CD4-positive, alpha-beta T cell treated with Interleukin-15 for 4 hours (primary cell): ENCODE measurements around the gene MOB1B.
"Not testable (repeated sequence)": the region's sequence is repeated elsewhere in the genome, so short reads cannot be mapped to it uniquely, and the experiment has no call there.

ENCODE experiments used
- DNase-seq: peaks from one replicate; pipeline ENCODE4 v3.0.0-alpha.2; 2020; ENCODE audit warnings: low spot score

Gene MOB1B

DNA sequence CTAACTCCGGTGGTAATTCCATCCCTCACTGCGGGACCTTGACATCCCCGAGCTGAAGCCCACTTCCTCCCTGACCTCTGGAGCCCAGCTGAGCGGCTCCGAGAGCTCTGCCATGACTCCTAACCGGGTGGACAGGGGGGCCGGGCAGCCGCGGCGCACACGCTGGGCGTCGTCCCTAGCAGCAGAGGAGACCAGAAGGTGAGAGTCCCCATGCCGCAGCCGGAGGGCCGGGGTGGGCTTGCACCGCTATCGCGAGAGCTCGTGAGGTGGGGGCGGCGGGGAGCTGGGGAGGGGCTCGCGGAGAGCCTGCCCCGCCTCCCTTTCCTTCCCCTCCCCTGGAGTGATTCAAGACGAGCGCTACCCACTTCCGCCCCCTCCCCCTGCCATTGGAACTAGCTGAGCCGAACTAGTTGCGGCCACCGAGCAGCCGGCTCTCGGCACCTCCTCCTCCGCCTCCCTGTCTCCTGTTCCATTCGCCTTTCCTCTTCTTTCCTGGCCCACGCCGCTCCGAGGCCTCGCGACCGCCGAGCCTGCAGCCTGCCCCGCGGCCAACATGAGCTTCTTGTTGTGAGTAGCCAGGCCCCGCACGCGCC lies at the start of gene MOB1B:
MOB1B (plus strand) TSS at position 386 of the 593 bp plus-strand sequence; CDS start at position 554, 168 bp downstream.
- DNase-seq: peak; percentile 84

DNA sequence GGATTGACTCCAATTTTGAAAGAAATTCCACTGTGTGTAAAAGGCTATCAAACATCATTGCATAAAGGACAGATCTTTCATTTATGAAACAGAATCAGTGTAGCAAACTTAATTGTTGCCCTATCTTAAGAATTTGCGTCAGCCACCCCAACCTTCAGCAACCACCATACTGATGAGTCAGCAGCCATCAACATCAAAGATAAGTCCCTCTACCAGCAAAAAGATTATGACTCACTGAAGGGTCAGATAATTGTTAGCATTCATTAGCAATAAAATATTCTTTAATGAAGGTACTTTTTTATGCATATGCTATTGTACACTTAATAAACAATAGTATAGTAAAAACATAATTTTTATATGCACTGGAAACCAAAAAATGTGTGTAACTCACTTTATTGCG lies 46.7 kb upstream of the MOB1B start:
- no peak for DNase-seq

DNA sequence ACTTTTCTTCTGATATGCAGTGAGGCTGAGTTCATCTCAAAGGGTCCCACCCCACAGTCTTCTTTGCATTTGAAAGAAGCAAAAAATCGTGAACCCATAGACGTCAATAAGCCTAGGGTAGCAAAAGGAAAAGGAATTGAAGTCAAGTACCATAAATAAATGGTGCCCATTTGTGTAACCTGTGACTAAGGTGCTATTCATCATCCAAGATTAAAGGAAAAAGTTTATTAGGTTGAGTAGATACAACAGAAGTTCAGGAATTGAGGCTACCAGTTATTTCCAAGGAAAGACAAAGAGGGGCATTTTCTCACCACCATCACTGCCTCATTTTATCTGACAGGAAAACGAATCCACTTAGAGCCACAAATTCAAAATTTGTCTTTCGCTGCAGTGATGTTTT lies 43.7 kb upstream of the MOB1B start:
- DNase-seq: no peak

DNA sequence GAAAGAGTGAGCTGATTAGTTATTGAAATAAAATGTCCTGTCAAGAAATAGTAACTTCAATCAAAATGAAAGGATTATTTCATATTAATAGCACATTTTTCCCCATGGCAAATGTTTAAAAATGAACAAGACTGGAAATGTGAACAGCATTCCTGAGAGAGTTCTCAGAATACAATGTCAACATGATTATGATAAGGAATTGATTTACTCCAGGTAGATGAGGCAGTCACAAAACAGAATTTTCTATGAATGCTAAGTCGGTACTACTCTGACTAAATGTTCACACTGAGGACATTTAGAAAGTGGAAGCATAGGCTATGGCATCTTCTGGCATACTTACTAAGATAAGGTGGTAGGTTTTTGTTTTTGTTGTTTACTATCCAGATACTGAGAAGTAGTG lies 43.1 kb upstream of the MOB1B start:
- DNase-seq: no peak

DNA sequence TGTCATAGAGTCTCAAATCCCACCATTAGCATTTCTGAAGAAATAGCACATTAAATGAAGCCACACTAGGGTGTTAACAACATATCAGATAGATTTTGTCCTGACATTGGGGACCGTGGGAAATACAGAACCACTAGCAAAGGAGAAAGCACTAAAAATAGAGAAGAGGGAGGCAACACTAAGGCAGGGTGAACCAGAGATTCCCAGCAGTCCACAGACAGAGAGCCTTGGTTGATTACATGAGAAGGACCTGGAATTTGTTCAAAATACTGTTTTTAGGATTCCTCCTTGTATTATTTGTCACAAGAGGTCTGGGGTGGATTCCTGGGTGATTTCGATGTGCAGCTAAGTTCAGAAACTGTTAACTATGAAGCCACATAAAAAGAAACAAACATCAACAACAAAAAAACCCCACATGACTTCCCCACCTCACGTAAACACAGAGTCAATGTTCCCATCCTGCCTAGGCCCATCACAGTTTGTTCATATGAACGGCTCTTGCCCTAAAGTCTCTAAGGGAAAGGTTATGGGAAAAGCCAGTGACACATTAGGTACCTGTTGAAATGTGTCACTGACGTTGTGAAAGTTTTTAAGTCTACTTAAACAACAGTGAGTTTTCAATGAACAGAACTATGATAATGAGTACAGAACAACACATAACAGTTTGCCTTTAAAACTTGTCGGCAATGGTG lies 38.9 kb upstream of the MOB1B start:
- DNase-seq: no peak

DNA sequence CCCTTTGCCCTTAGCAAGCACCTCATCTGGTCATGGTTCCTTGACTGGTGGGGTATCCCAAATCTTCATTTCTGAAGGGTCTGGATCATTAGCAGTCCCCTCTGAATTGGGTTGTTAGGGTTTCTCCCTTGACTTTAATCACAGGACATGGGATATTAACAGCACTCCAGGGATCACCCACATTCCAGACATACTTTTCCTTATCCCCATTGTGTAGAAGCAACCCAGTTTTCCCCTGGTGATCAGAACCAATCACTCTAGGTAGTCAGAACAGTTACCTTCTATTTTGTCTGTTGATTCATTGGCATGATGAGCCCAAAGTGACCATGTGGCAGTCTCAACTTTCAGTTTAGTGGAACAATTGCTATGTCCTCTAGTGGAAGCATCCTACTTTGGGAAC lies 33.4 kb upstream of the MOB1B start:
- DNase-seq: no peak

DNA sequence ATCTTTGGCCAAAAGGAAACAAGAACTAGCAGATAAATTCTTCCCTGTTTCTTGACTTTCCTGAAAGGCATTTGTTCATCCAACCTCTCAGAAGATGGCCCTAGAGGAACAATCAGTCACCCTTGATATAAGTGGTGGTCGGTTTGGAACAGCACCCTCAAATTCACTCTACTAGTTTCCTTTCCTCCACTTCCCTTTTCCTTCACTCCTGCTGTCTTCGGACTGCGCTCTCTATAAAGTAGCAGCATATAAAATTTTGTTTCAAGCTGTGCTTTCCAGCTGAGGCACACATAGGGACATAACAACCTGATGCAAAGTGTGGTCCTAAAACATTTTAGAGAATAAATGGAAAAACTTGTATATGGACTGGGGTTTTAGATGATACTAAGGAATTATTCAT lies 29.0 kb upstream of the MOB1B start:
- DNase-seq: no peak

DNA sequence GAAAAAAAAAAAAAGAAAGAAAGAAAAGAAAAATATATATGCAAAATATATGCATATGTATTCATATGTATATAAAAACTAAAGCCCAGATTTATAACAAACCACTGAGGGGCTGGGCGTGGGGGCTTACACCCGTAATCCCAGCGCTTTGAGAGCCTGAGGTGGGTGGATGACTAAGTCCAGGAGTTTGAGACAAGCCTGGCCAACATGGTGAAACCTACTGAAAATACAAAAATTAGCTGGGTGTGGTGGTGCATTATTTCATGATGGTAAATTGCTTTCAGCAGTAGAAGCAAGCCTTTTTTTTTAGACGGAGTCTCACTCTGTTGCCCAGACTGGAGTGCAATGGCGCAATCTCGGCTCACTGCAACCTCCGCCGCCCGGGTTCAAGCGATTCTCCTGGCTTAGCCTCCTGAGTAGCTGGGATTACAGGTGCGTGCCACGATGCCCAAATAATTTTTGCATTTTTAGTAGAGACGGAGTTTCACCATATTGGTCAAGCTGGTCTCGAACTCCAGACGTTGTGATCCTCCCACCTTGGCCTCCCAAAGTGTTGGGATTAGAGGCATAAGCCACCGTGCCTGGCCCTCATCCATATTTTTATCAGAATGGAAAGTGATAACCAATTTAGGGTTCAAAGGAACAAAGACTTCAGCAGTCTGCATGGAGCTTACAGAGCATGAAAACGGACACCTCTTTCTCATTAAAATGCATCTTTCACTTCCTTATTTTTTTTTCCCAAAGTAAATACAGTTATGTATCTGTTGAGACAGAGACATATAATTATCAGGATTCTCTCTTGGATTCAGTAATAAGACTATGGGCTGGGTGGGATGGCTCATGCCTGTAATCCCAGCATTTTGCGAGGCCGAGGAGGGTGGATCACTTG lies 27.7 kb upstream of the MOB1B start:
- DNase-seq: no peak

DNA sequence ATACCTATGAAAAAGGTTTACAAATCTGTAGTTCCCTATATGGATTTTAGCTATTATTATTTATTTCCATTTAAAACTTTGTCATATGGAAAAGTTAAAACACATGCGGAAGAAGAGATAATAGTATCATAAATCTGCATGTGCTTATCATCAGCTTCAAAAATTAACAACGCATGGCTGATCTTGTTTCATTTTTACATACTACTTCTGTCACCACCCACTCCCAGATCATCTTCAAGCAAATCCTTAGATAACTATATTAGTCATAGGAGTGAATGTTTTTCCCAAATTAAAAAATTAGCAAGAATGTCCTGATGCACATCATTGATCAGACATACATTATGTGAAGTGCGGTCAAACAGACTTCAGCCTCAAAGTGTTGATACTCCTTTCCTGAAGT lies 24.6 kb upstream of the MOB1B start:
- DNase-seq: no peak

DNA sequence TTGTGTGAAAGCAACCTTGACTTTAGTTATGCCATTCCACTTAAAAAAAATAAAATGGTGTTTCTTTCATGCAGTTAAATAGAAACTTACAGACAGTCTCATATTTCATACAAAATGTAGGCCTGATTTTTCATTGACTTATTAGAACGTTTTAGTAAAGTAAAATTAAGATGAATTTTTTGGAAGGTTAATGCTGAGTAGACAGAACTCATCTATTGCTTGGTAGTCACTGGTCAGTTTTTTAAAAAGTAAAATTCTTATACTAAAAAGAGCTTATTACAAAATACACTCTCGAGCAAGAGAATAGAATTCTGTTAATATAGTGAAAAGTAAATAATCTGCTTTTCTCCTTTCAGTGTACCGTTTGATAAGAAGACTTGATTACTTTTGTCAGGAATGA lies 21.4 kb upstream of the MOB1B start:
- DNase-seq: no peak

DNA sequence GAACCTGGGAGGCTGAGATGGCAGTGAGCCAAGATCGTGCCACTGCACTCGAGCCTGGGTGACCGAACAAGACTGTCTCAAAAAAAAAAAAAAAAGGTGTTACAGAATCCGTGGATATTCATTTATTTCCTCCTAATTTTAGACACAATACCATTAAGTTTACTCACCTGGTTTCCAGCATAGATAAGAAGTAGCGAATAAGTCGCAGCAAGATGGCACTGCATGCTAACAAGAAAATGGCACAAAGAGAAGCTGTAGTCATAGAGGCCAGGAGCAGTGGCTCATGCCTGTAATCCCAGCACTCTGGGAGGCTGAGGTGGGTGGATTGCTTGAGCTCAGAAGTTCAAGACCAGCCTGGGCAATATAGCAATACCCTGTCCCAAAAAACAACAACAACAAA lies 17.0 kb upstream of the MOB1B start:
- DNase-seq: no peak

DNA sequence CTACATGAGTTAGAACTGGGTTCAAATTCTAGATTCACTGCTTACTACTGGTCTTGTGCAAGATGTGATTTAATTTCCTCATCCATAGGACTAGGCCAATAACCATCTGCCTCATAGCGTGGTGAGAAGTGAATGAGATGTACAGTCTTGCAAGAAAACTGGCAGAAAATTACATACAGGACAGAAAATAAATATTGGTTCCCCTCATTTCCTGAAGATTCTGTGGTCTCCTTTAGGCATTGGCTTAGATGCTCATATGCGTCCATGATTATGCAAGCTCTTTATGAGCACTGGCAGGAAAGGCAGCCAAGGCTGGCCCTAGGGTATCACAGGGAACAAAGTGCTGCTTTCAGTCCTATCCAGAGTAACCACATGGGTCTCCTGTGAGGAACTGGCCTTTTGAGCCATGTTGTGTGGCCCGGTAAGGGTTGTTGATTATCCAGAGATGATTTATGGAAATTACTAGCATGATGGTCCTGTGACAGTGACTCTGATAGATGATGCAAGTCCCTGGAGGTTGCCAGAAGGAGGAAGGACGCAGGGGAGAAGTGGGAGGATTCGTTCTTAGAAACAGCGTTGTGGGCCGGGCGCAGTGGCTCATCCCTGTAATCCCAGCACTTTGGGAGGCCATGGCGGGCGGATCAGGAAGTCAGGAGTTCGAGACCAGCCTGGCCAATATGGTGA lies 9.9 kb upstream of the MOB1B start:
- no peak for DNase-seq

DNA sequence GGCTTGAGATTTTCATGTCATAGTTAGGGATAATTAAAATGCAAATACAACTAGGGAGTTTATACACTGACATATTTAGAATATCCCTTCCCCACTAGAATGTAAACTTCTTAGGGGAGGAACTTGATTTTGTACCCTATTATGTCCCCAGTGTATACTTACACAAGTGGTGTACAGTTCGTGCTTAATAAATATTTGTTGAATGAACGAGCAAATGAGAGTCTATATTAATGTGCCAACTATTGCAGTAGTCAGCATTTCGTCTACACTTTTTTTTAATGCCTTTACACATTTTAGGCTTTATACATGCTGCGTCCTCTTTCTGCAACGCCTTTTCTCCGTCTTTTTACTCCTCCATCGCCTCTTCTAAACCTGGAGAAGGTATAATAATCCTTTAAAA lies 8.4 kb upstream of the MOB1B start:
- DNase-seq: no peak

DNA sequence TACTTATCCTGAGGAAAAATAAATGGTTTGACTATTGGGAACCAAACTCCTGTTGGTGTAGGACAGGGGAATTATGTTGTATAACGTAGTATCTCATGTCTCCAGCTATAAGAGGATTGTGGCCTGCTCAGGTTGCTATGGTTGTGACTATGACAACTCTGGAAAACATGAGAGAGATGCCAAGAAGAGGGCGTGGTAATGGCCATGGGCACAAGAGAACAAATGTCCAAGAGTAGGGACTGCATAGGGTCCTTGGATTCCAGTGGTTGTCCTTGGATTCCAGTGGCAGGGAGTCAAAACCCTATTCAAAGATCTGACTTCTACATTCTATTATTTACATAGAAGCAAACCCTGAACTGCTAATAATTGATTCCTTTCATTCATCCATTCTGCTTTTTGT lies 6.8 kb upstream of the MOB1B start:
- no peak for DNase-seq

DNA sequence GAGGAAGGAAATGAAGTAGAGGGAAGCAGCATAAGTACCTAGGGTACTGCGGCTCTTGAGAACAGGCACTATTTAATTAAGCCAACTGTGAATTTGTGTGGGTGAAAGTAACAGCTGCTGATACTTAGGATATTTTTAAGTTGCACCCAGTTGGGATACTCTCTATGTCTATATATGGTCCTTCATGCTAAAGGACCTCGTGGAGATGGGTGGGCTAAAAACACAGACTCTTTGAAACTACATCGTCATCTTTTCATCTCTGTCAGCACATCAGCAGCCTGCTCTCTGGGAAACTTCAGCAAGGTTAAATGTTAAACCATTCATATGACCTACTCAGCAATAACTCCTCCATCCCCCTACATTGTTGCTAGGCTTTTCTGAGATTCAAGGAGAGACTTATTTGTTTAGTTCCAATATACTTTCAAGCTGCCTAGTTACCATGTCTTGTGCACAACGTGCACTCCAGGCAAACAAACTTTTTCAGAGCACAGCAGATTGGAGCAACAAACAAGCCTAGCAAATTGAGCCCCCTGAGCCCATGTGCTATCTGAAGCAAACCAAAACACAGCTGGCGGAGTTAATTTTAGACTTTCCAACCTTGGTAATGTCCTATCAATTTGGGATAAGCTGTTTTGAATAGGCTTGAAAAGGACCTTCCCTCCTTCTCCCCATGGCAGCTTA lies 6.2 kb upstream of the MOB1B start:
- no peak for DNase-seq

DNA sequence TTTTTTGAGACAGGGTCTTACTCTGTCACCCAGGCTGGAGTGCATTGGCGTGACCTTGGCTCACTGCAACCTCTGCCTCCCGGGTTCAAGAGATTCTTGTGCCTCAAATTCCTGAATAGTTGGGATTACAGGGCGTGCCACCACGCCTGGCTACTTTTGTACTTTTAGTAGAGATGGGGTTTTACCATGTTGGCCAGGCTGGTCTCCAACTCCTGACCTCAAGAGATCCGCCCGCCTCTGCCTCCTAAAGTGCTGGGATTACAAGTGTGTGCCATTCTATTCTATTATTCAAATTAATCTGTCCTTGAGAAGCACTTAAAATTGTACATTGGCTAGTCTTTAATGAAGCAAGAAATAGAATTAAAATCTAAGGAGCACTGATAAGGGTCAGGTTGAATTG lies 3.6 kb upstream of the MOB1B start:
- DNase-seq: not testable (repeated sequence)

DNA sequence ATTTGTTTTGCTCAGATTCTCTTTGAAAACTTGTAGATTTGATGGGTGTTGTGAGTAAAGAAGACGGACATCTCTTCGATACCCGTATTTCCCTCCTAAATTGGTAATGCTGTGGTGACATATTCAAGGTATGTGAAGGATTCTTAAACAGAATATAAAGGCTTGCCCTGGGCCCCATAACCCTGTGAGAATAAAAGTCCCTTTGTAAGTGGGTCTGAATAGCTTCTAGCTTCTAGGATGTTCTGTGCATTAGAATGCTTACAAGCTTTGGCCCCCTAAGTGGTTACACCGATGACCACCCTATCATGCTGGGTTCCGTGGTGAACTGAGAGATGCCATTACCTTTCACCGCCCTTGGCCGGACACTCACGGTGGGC lies 574 bp upstream of the MOB1B start:
- no peak for DNase-seq

DNA sequence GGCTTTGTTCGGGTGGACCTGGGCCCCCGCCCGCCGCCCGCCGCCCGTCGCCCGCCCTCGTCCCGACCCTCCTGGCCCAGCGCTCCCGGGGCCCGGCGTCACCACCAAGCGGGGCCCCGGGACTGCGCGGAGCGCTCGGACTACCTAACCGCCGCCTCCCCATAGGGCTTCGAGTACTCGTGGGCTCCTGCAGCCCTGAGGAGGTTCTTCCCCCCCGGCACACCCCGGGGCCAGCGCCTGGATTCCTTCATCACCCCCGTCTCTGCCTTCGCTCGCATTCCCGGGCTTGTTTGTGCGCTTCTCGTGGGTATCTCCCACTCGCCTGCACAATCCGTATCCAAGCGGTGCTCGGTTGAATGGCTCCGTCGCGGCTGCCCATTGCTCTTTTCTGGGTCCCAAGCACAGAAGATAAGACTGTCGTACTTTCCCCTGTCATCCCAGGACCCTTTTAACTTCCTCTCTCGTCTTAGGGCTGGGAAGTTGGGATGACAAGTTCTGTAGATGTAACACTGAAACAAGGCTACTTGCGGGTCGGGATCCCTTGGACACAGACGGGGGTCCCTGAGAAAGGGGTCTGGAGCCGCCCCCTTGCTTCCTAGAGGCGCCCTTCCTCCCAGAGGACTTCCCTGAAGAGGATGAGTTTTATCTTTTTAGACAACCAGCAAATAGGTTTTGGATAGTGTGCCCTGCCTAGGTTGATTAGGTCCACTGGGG lies 565 bp downstream of the MOB1B start:
- DNase-seq: peak; percentile 2

DNA sequence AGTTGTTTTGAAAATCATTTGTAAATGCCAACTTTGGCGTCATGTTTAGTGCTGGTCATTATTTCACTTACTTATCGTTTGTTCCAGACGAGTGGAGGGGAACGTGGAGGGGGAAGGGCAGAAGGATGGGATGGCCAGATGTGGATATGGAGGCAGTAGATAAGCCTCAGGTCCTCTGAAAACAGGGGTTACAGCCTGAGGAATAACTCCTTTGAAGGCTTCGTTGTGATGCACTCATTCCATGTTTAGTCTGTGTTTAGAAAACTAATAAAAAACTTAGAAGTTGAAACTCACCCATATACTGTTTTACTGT lies 1.1 kb downstream of the MOB1B start:
- DNase-seq: no peak

DNA sequence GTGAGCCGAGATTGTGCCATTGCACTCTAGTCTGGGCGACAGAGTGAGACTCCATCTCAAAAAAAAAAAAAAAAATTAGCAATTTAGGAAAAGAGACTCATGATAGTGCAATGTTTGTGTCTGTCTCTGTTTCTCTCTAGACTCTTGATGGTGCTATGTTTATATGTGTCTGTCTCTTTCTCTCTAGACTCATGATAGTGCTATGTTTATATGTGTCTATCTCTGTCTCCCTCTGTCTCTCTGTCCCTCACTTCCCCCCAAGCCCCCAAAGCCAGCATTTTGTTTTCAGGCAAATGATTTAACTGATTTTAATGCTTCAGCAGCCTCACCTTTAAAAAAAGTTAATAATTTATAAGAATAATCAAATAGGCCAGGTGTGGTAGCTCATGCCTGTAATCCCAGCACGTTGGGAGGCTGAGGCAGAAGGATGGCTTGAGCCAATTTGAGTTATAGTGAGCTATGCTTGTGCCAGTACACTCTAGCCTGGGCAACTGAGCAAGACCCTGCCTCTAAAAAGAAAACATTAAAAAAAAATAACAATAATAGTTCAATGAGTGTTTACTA lies 6.9 kb downstream of the MOB1B start:
- no peak for DNase-seq

DNA sequence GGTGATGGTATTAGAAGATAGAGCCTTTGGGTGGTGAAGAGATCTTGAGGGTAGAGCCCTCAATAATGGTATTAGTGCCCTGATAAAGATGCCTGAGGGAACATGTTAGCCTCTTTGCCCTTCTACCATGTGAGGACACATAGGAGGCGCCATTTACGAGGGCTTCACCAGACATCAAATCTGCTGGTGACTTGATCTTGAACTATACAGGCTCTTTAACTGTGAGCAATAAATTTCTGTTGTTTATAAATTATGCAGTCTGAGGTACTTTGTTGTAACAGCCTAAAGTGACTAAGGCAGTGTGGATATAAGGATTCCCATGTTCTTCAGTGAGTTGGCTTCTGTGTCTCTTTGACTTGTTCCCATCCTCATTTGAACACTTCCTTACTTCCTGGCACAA lies 11.8 kb downstream of the MOB1B start:
- no peak for DNase-seq
